Activated B cell treated with CpG ODN at 0.5 μM for 24 hours (primary cell): ENCODE measurements around the gene NR3C1. TPM values are rescaled to one million over a fixed set of nuclear protein-coding genes. Genes with fewer than 3 reads are reported as not detected.

Source experiments
- ATAC-seq: fragments of 200-7000 bp; cut with Tn5 transposase; one replicate; pipeline ENCODE4 v1.10.0; 2021; ENCODE audit warnings: low read depth, mild to moderate bottlenecking, moderate library complexity
- CTCF ChIA-PET: fragments of 350-600 bp; sonication (Branson Sonifier 250); formaldehyde crosslinking; loops from one replicate; lab custom pipeline; 2021; ENCODE audit warnings: antibody characterized with exemption; lab: Charles Lee
- POLR2A ChIA-PET: fragments of 350-600 bp; sonication (Branson Sonifier 250); formaldehyde crosslinking; loops from one replicate; lab custom pipeline; 2021; ENCODE audit warnings: antibody characterized with exemption; lab: Charles Lee
- DNase-seq: peaks from one replicate; pipeline ENCODE4 v3.0.0; 2022
- H3K27ac Mint-ChIP-seq: one replicate; pipeline ENCODE4 v1.8.0; 2020; ENCODE audit warnings: mixed read lengths
- H3K27me3 Mint-ChIP-seq: one replicate; pipeline ENCODE4 v1.8.0; 2021; ENCODE audit warnings: mixed read lengths
- H3K36me3 Mint-ChIP-seq: one replicate; pipeline ENCODE4 v1.8.0; 2021; ENCODE audit warnings: low read depth, mixed read lengths
- H3K4me1 Mint-ChIP-seq: one replicate; pipeline ENCODE4 v1.8.0; 2021; ENCODE audit warnings: mixed read lengths
- H3K4me3 Mint-ChIP-seq: one replicate; pipeline ENCODE4 v1.8.0; 2020; ENCODE audit warnings: mild to moderate bottlenecking, mixed read lengths
- H3K9me3 Mint-ChIP-seq: one replicate; pipeline ENCODE4 v1.8.0; 2020; ENCODE audit warnings: mixed read lengths
- intact Hi-C: fragments of 100-400 bp; cut with micrococcal nuclease; formaldehyde crosslinking; loops from one replicate; pipeline ENCODE4 v1.15.1; 2024
- total RNA-seq: library from RNA; stranded (reverse); gene quantifications from 2 replicates; pipeline ENCODE4 v1.2.3, GENCODE V29; 2022
- TF ChIP-seq, protein P1 (sequence below): fragments of 200-600 bp; IDR thresholded peaks from one replicate; pipeline ENCODE4 v1.8.0; 2022; ENCODE audit warnings: antibody characterized with exemption, mild to moderate bottlenecking

Gene NR3C1
- total RNA-seq, 1 donor from 2014 or later, result 110 TPM

- TF ChIP-seq, protein P1, sequence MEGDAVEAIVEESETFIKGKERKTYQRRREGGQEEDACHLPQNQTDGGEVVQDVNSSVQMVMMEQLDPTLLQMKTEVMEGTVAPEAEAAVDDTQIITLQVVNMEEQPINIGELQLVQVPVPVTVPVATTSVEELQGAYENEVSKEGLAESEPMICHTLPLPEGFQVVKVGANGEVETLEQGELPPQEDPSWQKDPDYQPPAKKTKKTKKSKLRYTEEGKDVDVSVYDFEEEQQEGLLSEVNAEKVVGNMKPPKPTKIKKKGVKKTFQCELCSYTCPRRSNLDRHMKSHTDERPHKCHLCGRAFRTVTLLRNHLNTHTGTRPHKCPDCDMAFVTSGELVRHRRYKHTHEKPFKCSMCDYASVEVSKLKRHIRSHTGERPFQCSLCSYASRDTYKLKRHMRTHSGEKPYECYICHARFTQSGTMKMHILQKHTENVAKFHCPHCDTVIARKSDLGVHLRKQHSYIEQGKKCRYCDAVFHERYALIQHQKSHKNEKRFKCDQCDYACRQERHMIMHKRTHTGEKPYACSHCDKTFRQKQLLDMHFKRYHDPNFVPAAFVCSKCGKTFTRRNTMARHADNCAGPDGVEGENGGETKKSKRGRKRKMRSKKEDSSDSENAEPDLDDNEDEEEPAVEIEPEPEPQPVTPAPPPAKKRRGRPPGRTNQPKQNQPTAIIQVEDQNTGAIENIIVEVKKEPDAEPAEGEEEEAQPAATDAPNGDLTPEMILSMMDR, result no peak
- ChIA-PET CTCF (interaction anchor here (1.1 to 2.3 kb wide), 5 partner anchors 16 to 430 kb away, joined by 3 to 17 read pairs (median 3); partner anchors contain the start of gene NR3C1), POLR2A (interaction anchor here (0.5 to 9.0 kb wide), 10 partner anchors 12 to 353 kb away, joined by 3 to 218 read pairs (median 4); partner anchors contain the start of gene NR3C1)
- H3K36me3 Mint-ChIP-seq, result peaks cover 10% of the 10 kb centered on the region
- H3K9me3 Mint-ChIP-seq, result no peaks in the 10 kb centered on the region
- no peaks in the 10 kb centered on the region for H3K27me3 Mint-ChIP-seq
- DNase-seq (no peak), ATAC-seq (no peak)
- intact Hi-C loops, result loop anchor here (2.0 kb wide), 1 partner anchor 131 kb away; no protein-coding TSS in a partner anchor
- peak overlapping the region; percentile 99 for H3K27ac Mint-ChIP-seq
- H3K4me1 Mint-ChIP-seq, result peaks cover 73% of the 10 kb centered on the region
- peak overlapping the region; percentile 89 for H3K4me3 Mint-ChIP-seq
Measured at GRCh38 chr5:143433670-143434069, 30.2 kb upstream of the NR3C1 start.

DNA sequence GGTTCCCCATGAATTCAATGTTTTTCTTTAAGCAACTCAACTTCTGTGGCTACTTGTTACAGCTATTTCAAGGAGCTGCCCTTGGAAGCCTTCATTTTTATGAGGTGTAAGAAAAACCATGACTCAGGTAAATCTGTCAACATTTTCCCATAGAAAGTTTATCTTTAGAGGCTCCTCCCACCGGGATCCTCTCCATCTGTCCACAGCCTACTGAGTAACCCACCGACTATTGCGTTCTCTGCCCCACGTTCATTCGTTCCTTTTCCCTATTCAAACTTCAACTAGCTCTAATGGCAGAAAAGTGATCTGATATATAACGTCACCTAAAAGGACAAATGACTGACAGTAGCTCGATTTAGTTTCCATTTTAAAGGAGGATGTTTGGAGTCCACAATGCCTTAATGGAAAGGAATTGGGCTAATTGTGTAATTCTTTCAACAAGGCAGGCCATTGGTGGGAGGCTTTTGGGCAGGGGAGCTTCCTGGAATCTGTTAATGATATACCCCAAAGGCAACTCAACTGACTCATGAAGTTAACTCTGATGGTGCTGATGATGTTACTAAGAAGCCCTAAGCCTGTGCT is 29.3 kb upstream of the NR3C1 start:
- Mint-ChIP-seq H3K4me3 (peak overlapping the region; percentile 68), H3K9me3 (no peaks in the 10 kb centered on the region), H3K27ac (peak overlapping the region; percentile 25), H3K36me3 (peaks cover 12% of the 10 kb centered on the region), H3K4me1 (peaks cover 74% of the 10 kb centered on the region), H3K27me3 (no peaks in the 10 kb centered on the region)
- TF ChIP-seq, protein P1, result no peak
- CTCF ChIA-PET, result interaction anchor here (1.1 to 1.4 kb wide), 3 partner anchors 17 to 429 kb away, joined by 3 to 6 read pairs (median 3); no protein-coding TSS in a partner anchor
- intact Hi-C loops, result no loop called here
- DNase-seq (no peak), ATAC-seq (no peak)
- POLR2A ChIA-PET, result interaction anchor here (0.8 to 9.0 kb wide), 5 partner anchors 19 to 429 kb away, joined by 3 to 218 read pairs (median 15); partner anchors contain the start of gene NR3C1

GRCh38 chr5:143431789-143432188 is 28.3 kb upstream of the NR3C1 start:
- no peak for DNase-seq
- Mint-ChIP-seq H3K27ac (peak overlapping the region; percentile 32), H3K36me3 (peaks cover 13% of the 10 kb centered on the region), H3K4me3 (peak overlapping the region; percentile 68), H3K27me3 (no peaks in the 10 kb centered on the region), H3K9me3 (no peaks in the 10 kb centered on the region), H3K4me1 (peaks cover 74% of the 10 kb centered on the region)
- intact Hi-C loops, result no loop called here
- TF ChIP-seq, protein P1, result no peak
- ChIA-PET POLR2A (interaction anchor here (0.7 to 9.0 kb wide), 2 partner anchors 21 to 28 kb away, joined by 3 to 218 read pairs; partner anchors contain the start of gene NR3C1), CTCF (no interaction called here)
- no peak for ATAC-seq

DNA sequence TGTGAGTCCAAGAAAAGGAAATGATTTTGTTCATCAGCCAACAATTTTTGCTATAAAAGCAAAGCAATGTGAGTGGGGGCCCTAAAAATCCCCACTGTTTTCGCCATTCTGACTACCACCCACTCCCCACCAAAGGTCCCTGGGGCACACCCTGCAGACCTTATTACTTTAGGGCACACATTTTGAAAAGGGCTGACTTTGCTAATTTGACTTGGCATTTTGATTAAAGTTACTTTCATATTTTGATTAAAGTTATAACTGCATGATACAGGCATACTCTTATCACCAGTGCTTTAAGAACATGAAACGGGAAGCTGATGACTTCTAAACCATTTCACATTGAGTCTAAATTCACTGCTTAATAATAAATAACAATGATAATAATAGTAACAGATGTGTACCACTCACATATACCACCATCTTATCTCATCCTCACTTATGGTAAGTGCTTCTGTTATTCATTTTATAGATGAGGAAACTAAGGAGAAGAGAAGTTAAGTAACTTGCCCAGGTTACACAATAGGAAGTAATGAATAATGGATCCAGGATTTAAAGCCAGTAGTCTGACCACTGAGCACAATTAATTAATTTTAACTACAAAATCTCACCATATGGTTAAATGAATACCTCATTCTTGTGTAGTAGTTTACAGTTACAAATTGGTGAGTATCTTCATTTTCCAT is 25.4 kb upstream of the NR3C1 start:
- no peak for DNase-seq
- peaks cover 54% of the 10 kb centered on the region for H3K4me1 Mint-ChIP-seq

More for the DNA sequence above, 25.4 kb upstream of the NR3C1 start:
- H3K9me3 Mint-ChIP-seq, result no peaks in the 10 kb centered on the region
- H3K27me3 Mint-ChIP-seq, result no peaks in the 10 kb centered on the region
- CTCF ChIA-PET, result no interaction called here
- peaks cover 13% of the 10 kb centered on the region for H3K36me3 Mint-ChIP-seq
- ATAC-seq, result no peak
- POLR2A ChIA-PET, result no interaction called here
- H3K27ac Mint-ChIP-seq, result no peak overlapping the region
- intact Hi-C loops, result no loop called here
- no peak overlapping the region for H3K4me3 Mint-ChIP-seq
- TF ChIP-seq, protein P1, result no peak
